Hepatic stellate cell (primary cell): ENCODE results near the gene ZFAND6.
"Not testable (repeated sequence)": the region's sequence is repeated elsewhere in the genome, so short reads cannot be mapped to it uniquely, and the experiment has no call there.

Source experiments
- DNase-seq: peaks from one replicate; pipeline ENCODE4 v3.0.0; 2011; ENCODE audit warnings: low spot score

Gene ZFAND6

DNA sequence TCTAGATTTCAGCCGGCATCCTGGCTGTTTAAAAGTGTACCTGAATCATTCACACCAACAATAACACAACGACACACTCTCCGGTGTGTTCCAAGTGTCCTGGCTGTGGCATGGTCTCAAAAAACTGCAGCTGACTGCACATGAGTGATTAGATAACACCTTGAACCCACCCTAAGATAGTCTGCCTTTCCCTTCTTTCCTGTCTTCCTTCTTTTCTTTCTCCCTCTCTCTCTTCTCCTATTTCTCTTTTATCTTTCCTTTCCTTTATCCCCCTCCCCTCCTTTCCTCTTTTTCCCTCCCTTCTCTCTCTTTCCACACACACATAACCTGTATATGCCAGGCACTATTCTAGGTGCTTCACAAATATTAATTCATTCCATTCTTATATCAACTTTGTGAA is 92.1 kb downstream of the ZFAND6 start:
- no peak for DNase-seq

DNA sequence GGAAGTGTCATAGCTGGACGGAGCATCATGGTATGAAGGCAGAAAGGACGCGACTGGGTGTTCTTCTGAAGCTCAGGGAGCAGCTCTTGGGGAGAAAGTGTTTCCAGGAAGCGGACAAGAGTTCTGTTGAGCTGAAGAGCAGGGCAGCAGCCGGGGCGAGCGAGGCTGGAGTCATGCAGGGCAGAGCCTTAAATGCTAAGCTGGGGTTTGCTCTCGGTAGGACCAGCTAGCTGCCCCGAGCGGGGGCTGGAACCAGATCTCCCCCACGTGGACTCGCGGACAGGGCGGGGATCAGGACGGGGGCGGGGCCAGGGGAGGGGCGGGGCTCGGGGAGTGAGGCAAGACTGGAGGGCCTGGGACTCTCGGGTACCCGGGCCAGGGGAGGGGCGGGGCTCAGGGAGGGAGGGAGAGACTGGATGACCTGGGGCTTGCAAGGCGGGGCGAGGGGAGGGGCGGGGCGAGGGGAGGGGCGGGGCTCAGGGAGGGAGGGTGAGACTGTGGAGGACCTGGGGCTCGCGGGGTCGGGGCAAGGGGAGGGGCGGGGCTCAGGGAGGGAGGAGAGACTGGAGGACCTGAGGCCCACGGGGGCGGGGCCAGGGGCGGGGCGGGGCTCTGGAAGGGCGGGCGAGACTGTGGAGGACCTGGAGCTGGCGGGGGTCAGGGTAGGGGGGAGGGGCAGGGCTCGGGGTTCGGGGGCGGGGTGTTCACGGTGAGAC is 92.9 kb downstream of the ZFAND6 start:
- DNase-seq: peak; percentile 93

DNA sequence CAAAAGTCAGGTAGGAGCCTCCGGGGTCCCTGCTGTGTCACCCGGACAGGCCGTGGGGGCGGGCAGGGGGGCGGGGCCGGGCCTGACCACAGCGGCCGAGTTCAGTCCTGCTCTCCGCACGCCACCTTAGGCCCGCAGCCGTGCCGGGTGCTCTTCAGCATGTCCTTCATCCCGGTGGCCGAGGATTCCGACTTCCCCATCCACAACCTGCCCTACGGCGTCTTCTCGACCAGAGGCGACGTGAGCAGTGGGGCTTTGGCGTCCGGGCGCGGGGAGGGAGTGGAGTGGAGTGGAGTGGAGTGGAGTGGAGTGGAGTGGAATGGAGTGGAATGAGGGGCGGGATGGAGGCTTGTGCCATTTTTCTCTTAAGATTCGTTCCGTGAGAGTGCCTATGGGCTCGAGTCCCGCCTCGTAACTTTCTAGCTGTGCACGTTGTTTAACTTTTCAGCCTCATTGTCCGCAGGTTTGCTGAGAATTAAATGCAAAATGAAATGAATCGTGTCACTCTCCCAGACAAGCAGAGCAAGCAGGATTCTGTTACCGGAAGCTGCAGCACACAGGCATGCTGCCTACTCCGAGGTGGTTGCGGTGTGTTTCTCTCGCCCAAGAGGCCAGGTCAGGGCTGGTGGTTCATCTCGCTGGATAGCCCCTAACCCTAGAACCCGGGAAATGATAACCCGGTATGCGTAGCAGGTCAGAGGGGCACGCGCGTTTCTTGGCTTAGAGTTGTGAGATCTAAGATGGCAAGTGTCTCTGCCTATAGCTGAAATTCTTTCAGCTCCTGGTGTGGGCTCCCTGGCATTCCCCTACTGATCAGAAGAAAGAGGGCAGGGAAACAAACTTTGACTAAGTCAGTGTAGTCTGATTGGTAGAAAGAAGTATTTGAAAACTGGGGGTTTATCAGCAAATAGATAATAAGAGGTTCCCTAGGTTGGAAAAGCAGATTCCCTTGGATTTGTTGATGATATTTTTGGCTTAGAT is 93.7 kb downstream of the ZFAND6 start, which contains the start of gene FAH:
Gene FAH (plus strand): TSS at position 104 of the 981 bp plus-strand sequence. CDS start 56 bp downstream, at position 160.
- DNase-seq: peak; percentile 46

DNA sequence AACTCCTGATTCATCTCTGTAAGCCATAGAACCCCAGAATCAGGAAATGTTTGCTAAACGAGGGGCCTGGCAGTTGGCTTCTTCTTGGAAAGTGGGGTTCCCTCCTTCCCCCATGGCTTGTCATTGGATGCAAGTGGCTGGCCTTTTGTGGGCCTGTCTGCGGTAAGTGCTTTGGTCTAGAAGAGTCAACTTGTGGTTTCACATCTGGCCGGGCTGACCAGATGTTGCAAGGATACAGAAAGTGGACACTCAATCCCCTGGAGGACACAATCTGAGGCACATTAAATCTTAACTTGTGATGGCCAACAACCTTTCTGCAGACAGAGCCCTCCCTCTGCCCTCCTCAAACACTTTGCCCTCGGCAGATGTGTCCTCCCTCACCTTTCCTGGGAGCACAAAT is 94.4 kb downstream of the ZFAND6 start:
- DNase-seq: no peak

DNA sequence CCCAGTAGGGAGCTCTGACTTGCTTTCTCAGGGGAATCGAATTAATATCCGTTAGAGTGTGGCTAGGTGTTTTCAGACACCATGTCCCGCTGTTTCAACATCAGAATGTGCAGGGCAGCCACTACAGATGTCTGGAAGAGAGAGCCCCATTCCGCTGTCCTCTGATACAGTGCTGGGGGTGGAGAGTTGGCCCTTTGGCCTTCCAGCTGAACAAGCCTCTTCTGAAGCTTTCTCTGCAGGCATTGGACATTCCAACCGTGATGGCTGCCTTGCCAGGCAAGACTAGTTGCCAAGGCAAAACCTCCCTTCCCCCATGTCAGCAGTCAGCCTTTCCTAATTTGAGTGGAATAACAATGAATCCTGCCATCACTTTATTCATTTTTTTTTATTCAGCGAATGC is 94.9 kb downstream of the ZFAND6 start:
- no peak for DNase-seq

DNA sequence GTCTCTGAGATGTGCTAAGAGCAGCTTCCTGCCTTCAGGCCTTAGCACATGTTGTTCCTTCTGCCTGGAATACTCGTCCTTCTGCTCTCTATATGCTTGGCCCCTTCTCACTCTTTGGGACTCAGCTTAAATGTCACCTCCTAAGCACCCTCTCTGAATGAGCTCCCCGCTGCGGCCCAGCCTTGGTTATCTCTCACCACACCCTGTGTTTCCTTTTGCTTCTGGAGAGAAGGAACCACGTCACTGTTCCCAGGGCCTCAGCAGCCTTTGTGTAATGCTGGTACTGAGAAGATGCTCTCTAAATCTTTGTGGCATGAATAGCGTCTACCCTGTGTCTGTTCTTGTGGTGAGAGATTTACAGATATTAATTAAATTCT is 95.5 kb downstream of the ZFAND6 start:
- no peak for DNase-seq

DNA sequence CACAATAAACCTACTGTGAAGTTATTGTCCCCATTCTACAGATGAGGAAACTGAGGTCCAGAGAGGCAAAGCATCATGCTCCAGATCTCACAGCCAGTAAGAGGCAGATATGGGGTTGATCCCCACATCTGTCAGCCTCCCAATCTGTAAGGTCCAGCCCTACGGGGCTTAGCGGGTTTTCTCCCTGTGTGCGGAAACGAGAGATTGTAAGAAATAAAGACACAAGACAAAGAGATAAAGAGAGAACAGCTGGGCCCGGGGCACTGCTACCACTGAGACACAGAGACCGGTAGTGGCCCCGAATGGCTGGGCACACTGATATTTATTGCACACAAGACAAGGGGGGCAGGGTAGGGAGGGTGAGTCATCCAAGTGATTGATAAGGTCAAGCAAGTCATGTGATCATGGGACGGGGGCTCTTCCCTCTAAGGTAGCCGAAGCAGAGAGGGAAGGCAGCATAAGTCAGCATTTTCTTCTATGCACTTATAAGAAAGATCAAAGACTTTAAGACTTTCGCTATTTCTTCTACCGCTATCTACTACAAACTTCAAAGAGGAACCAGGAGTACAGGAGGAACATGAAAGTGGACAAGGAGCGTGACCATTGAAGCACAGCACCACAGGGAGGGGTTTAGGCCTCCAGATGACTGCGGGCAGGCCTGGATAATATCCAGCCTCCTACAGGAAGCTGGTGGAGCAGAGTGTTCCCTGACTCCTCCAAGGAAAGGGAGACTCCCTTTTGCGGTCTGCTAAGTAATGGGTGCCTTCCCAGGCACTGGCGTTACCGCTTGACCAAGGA is 96.1 kb downstream of the ZFAND6 start:
- DNase-seq: not testable (repeated sequence)

DNA sequence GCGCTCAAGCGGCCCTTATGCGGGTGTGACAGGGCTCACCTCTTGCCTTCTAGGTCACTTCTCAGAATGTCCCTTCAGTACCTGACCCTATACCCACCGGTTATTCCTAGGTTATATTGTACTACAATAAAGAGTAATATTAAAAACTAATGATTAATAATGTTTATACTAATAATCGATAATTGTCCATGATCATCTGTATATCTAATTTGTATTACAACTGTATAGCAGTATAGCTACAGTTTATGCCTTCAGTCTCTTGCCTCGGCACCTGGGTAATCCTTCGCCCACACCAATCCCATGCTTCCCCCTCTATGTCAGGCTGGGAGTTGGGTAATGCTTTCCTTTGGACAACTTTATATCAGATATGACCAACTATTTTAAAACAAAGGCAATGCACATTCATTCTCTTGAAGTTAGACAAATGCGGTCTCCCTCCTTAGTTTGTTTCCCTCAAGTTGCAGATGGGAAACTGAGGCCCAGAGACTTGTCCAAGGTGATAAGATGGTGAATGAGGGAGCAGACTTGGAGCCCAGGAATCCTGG is 96.8 kb downstream of the ZFAND6 start:
- DNase-seq: no peak

DNA sequence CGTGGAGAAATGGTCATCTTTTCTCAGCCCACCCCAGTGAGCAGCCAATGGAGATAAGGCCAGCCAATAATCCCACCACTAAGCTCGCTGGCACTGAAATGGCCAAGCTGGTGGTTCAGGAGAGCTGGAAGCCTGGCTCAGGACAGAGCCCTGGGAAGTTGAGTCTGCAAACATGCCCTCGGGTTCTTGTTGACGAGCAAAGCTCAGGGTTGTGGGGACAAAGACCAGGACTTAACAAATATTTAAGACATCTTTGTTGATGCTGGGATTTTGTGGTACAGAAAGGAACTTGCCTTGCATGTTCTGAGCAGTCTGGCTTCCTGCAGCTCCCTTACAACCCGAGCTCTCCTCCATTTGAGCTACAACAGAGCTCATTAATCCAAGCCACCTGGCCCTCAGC is 97.7 kb downstream of the ZFAND6 start:
- DNase-seq: no peak

DNA sequence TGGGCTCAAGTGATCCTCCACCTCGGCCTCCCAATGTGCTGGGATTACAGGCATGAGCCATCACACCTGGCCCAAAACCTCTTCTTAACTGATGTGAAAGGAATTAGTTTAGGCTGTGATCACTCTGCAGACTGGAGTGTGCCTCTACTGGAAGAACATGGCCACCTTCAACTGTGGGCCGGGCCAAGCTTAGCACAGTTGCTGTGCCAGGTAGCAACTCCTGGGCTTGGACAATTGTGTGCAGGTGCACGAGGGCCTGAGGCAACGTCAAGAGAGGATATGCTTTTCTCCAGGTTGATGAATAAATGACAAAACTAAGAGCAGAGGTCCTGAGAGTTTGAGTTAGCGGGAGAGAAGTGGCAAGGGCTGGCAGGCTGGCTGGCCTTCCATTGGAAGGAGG is 99.8 kb downstream of the ZFAND6 start:
- DNase-seq: no peak

DNA sequence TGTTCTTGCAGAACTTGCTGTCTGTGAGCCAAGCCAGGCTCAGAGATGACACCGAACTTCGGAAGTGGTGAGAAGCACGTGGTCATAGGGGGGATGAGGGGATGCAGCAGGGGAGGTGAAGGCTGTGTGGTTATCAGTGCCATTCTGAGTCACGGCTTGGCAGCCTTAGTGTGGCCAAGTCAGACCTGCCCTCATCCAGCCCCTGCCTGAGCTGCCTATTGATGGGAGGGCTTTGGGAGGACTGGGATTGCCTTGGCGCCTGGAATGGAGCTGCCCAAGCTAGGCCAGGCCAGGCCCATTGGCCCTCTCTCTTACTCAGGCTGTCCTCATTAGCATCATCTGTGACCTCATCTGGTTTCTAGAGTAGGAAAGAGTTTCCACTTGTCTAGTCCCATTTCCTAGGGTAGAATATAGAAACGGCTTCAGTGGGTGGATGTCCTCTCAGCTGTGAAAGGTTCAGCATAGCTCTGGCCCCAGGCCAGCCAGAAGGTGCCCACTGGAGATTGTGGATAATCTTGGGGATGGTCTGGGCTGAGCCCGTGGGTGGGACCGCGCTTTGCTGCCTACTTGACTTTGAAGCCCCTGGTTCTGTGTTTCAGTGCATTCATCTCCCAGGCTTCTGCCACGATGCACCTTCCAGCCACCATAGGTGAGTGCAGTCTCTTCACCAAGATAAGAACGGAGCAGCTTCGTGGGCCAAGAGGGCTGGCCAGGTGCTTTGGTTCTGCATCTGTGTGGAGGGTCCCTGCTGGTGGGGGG is 100.5 kb downstream of the ZFAND6 start:
- no peak for DNase-seq

DNA sequence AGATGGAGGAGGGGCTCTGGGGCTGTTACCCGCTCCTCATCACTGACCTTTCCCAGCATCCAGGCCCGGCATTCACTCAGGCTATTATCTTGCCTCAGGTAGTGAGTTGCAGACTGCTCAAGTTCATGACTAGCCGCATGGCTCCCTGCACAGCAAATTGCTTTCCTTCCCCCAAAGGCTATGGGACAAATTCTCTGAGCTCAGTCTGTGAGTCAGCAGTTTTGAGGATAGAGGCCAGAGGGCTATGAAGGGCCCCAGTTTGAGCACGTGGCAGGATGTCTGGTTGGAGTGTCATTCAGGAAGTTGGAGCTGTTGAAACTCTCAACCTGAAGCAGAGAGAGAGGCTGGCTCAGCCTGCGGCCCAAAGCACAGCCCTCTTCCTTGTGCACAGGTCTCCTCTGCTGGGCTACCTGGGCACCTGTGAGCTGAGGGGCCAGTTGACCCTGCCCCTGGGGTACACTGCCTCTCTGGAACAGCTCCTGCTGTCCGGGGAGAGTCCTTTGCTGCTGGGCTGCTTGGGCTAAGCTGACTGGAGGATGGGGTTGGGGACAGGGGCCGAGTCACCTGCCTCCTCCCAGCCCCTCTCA is 101.2 kb downstream of the ZFAND6 start:
- peak; percentile 86 for DNase-seq

DNA sequence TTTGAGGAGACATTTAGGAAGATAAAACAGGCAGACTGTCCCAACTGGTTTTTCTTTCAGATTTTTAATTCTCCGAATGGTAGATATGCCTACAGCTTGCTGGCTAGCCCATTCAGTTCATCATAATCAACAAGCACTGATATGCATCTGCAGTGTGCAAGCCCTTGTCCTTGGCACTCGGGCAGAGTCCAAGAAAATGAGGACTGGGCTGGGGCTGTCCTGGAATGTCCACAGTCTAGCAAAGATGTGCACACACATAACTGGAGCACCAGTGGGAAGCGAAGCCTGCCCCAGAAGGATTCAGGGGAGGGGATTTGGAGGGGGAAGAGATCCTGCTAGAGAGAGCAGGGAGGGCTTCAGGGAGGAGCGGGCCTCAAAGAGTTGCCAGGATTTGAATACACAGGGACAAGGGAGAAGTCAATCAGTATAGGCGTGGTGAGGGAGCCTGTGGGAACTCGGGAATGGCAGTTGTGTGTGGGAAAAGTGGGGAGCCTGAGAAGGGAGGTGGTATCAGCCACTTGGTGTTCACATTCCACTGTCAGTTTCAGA is 102.1 kb downstream of the ZFAND6 start:
- DNase-seq: no peak

DNA sequence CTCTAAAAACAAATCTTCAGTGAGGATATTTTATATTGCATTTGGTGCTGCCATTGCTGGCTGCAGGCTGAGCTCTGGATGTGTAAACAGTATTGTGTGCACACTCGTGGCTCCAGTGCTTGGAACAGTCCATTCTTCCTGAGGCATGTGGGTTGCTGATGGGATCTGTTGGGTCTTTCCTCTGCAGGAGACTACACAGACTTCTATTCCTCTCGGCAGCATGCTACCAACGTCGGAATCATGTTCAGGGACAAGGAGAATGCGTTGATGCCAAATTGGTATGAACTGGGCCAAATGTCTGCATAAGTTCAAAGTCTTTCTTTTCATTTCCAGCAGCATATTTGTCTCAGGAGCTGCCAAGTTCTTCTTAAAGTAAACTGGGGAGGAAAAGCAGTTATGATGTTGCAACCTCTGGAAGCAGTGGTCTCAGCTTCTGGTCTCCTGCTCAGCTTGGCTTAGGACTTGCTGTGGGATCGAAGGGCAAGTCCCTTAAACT is 102.6 kb downstream of the ZFAND6 start:
- no peak for DNase-seq

DNA sequence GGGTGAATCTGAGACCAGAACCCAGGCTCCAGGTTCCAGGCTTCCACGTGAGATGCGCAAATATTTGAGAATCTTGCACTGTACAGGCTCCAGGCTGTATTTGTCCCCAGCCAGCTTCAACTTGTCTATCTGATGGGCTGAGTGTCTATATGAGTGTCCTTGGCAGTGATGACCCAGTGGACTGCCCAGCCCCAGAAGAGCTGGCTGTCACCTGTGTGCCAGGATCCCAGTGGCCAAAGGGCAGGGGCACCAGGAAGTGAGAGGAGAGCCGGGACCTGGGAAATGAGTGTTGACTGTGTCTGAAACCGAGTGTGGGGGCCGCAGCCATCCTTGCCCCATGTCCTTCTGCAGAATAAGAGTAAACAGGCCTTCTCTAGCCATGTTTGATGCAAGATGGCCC is 103.7 kb downstream of the ZFAND6 start:
- DNase-seq: no peak

DNA sequence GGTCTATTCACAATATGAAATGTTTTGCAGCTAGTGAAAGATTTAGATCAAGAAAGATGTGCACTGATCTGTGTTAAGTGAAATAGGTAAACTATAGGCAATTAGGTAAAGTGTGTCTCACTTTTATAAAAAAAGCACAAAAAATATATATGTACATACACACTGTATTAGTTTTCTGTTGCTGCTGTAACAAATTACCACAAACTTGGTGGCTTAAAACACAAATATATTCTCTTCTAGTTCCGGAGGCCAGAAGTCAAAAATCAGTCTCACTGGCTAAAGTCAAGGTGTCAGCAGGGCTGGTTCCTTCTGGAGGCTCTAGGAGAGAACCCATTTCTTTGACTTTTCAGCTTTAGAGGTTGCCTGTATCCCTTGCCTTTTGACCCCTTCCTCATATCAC is 104.4 kb downstream of the ZFAND6 start:
- DNase-seq: no peak

DNA sequence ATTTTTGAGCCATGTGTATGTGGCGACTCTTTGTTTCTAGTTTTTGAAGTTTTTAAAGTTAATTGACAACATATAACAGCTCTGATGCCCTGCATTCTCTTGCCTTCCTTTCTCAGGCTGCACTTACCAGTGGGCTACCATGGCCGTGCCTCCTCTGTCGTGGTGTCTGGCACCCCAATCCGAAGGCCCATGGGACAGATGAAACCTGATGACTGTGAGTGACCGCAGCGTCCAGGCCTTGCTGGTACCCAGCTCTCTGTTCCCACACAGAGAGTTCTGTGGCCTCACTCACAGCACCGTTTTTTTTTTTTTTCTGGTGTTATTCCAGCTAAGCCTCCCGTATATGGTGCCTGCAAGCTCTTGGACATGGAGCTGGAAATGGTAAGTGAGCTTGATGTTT is 108.5 kb downstream of the ZFAND6 start:
- DNase-seq: no peak

DNA sequence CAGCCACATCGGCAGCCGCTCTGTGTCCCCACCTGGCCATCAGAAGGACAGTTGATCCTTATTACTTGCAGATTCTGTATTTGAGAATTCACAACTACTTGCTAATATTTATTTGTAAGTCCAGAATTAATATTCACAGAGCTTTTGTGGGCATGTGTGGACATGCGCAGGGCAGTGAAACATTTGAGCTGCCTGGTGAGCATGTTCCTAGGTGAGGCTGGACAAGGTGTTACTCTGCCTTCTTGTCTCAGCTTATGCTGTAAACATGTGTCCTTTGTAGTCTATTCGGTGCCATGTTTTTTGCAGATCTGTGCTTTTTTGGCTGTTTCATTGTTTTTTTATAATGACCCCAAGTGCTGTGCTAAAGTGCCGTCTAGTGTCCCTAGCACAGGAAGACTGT is 108.9 kb downstream of the ZFAND6 start:
- DNase-seq: no peak

DNA sequence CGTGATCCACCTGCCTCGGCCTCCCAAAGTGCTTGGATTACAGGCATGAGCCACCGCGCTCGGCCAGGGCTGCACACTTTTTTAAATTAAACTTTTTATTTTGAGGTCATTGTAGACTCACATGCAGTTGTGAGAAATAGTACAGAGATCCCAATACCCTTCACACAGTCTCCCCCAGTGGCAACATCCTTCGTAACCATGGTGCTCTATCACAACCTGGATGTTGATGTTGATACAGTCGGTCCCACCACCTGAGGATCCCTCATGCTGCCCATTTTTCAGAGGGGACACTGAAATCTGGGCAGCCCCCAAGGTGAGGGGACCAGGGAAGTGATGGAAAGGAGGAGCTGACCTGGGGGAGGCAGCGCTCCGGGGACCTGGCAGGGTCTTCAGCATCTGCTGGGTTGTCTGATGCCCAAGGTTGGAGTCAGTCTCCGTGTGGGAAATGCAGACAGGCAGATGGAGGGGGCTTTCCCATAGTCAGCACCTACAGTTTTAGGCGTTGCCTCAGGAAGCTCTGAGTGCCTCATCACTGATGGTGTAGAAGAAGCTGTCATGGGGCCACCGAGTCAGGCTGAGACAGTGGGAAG is 110.4 kb downstream of the ZFAND6 start:
- DNase-seq: no peak

DNA sequence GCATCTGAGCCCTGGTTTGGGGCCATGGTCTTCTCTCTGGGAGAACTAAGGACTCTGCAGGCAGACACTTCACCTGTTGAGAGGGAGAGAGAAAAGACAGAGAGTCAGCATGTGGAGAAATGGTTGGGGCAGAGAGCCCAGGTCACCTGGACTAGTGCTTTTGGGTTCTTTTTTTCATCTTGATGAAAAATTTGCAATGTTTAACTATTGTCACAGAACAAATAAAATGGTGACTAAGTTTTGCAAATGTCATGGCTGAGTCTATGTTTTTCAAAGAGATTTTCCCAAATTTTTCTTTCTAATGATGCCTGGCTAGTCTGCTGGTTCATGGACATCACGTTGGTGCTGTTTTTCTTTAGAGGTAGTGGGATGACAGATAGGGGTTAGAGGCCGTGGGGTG is 111.1 kb downstream of the ZFAND6 start:
- no peak for DNase-seq
